ENCODE results near the gene GEMIN4. TPM values are rescaled to one million over a fixed set of nuclear protein-coding genes. Genes with fewer than 3 reads are reported as not detected.
"Not testable (repeated sequence)": the region's sequence is repeated elsewhere in the genome, so short reads cannot be mapped to it uniquely, and the experiment has no call there.

GEMIN4 gene
- total and polyA plus RNA-seq, 2 of the 4 experiments (the other 2 are of a cell fraction) = 16.5 to 20.4 TPM

GRCh38 chr17:789931-790873 lies 38.1 kb upstream of the GEMIN4 start:
- Histone ChIP-seq H3K4me1 (ENCODE audit: control insufficient read depth, insufficient read depth, low read length) (peaks cover 11% of the 10 kb centered on the region; the same call in 1 of the 2 replicates), H3K36me3 (ENCODE audit: control insufficient read depth, insufficient read depth, low read length) (peaks cover 27% of the 10 kb centered on the region), H3K79me1 (ENCODE audit: low read depth in 1 of 2, low read length in 2 of 2) (peaks cover 19 to 45% of the 10 kb centered on the region in 2 experiments), H4K8ac (ENCODE audit: low read depth in 2 of 2, low read length in 2 of 2) (peak overlapping the region in 1 of 2 experiments; percentile 35; a peak in 1 of 4 replicates), H4K20me1 (ENCODE audit: insufficient read depth, low read length) (peaks cover 15% of the 10 kb centered on the region), H3K23ac (ENCODE audit: low read depth, low read length) (0 out of 2 replicates have a peak overlapping the region, but pooled peaks have one; percentile 16), H3K4ac (ENCODE audit: low read depth, low read length) (0 out of 2 replicates have a peak overlapping the region, but pooled peaks have one; percentile 35)
- H3K9me3 ChIP-seq (ENCODE audit: control insufficient read depth, insufficient read depth, low read length); H2BK15ac ChIP-seq (ENCODE audit: low read depth, low read length); H4K91ac ChIP-seq (ENCODE audit: insufficient read depth, low read depth, low read length); H3K27ac ChIP-seq (ENCODE audit: insufficient read depth, low read length); H2BK20ac ChIP-seq (ENCODE audit: low read depth, low read length); H3K18ac ChIP-seq (ENCODE audit: low read depth, low read length); H3K14ac ChIP-seq (replicated peaks; ENCODE audit: low read depth, low read length); BruUV-seq (replicated peaks); H4K5ac ChIP-seq (ENCODE audit: low read depth, low read length); CTCF ChIA-PET; H3K9ac ChIP-seq (ENCODE audit: low read depth, low read length); H3K4me2 ChIP-seq (ENCODE audit: low read depth, low read length); H3K4me3 ChIP-seq (ENCODE audit: insufficient read depth, low read depth, low read length); H2BK120ac ChIP-seq (ENCODE audit: low read depth, low read length); H2AK5ac ChIP-seq (ENCODE audit: low read depth, low read length); POLR2A ChIA-PET (ENCODE audit: unreplicated experiment); H2AK9ac ChIP-seq (replicated peaks; ENCODE audit: low read depth, low read length, poor library complexity); H2BK5ac ChIP-seq (ENCODE audit: low read depth, low read length, poor library complexity, severe bottlenecking); H2AFZ ChIP-seq (replicated peaks; ENCODE audit: low read length, poor library complexity); H3K27me3 ChIP-seq (ENCODE audit: control insufficient read depth, insufficient read depth, low read length); H3K9me1 ChIP-seq (ENCODE audit: insufficient read depth, low read length); H3K56ac ChIP-seq (ENCODE audit: extremely low read depth, insufficient read depth, low read length): not testable (repeated sequence)
- intact Hi-C loops (cut with micrococcal nuclease) = loop anchor here (10.0 kb wide), 1 partner anchor 115 kb away; no protein-coding TSS in a partner anchor
- DNase-seq (peak; percentile 23), ATAC-seq (ENCODE audit: low read depth) (peak; percentile 34)
- dilution Hi-C loops (cut with HindIII; ENCODE audit: low sequenced_read_pairs, unreplicated experiment) = loop anchor here (25.0 kb wide), 1 partner anchor 197 kb away; the partner anchor contains the start of genes NXN and TIMM22
- TF ChIP-seq CEBPB (IDR thresholded peaks at IDR 0.05; ENCODE audit: low read depth, low read length) = peak; percentile 25; the same call in 1 of the 2 replicates
- WGBS, 2 experiments (ENCODE audit: extremely low coverage in 2 of 2, insufficient read length in 1 of 2) = 49% methylated on average over 10 of the region's 38 CpGs; no CpG with 5 or more reads in 1 of the 2 experiments
- in situ Hi-C loops (cut with MboI; ENCODE audit: low sequenced_read_pairs) = loop anchor here (5.0 kb wide), 1 partner anchor 192 kb away; no protein-coding TSS in a partner anchor

All from IMR-90 (cell line).